Bronchial epithelial cell (primary cell): ENCODE results near the gene USP44. TPM values are rescaled to one million over a fixed set of nuclear protein-coding genes. Genes with fewer than 3 reads are reported as not detected.

Experiments
- DNase-seq: peaks from one replicate; pipeline ENCODE4 v3.0.0-alpha.2; 2010; ENCODE audit warnings: low read depth
- FAIRE-seq: peaks from 2 replicates; lab custom pipeline; 2011; peaks lifted over from hg19 to GRCh38; lab: Jason Lieb, UNC
- H3K27me3 ChIP-seq: 2 replicates; pipeline ENCODE4 v1.5.1; 2011; ENCODE audit warnings: low read length; ENCODE audit not compliant: control insufficient read depth, insufficient read depth
- H3K36me3 ChIP-seq: 2 replicates; pipeline ENCODE4 v1.5.1; 2011; ENCODE audit warnings: low read length; ENCODE audit not compliant: control insufficient read depth, insufficient read depth
- H3K4me3 ChIP-seq: 2 replicates; pipeline ENCODE4 v1.5.1; 2011; ENCODE audit warnings: mild to moderate bottlenecking, low read depth, low read length, control low read depth
- total RNA-seq: library from RNA; depleted of rRNA; stranded (reverse); fragments of >200 nt; gene quantifications from 2 replicates; pipeline ENCODE4 v1.2.1, GENCODE V29; 2014
- TF ChIP-seq, protein P1 (sequence below): IDR thresholded peaks from 2 replicates; pipeline ENCODE4 v1.5.1; 2011; ENCODE audit warnings: mild to moderate bottlenecking, moderate library complexity, low read length, control low read depth, inconsistent platforms; ENCODE audit not compliant: insufficient read depth, severe bottlenecking

The USP44 gene
- total RNA-seq, 1 donor from 2014 or later = 0.26 TPM

DNA sequence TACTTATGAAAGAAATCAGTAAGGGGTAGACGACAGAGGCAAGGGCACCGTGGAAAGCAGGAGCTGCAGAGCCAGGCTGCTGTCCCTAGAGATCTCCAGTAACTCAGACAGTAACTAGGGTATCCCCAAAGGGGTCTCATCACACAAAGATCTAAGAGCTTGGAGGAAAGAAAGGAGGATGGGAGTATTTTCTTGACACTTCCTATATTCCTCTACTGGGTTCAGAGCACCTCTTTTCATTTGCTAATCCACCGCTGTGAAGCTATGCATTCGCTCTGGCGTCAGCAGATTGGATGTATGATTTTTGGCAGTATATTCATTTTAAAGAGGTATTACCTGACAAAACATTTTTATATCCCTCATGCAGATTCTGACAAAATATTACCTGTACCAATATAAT, 12.6 kb downstream of the USP44 start:
- Histone ChIP-seq H3K4me3 (no peak overlapping the region), H3K36me3 (no peaks in the 10 kb centered on the region), H3K27me3 (no peaks in the 10 kb centered on the region)
- no peak for DNase-seq
- TF ChIP-seq, protein P1, sequence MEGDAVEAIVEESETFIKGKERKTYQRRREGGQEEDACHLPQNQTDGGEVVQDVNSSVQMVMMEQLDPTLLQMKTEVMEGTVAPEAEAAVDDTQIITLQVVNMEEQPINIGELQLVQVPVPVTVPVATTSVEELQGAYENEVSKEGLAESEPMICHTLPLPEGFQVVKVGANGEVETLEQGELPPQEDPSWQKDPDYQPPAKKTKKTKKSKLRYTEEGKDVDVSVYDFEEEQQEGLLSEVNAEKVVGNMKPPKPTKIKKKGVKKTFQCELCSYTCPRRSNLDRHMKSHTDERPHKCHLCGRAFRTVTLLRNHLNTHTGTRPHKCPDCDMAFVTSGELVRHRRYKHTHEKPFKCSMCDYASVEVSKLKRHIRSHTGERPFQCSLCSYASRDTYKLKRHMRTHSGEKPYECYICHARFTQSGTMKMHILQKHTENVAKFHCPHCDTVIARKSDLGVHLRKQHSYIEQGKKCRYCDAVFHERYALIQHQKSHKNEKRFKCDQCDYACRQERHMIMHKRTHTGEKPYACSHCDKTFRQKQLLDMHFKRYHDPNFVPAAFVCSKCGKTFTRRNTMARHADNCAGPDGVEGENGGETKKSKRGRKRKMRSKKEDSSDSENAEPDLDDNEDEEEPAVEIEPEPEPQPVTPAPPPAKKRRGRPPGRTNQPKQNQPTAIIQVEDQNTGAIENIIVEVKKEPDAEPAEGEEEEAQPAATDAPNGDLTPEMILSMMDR = no peak
- FAIRE-seq = no peak

DNA sequence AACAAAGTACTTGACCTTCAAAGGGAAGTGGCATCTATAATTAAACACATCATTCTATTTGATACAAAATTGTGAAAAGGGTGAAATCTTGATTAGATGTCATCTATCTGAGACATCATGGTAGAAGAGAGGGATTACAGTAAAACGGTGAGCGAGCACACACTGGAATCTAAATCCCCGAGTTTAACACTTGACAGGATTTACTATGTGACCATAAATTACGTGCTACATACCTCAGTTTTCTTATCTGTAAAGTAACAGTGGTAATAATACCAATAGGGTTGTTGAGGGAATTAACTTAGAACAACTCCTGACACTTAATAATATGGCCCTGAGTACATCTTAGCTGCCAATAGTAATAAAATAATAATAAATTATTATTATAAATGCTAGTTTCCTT, 13.3 kb downstream of the USP44 start:
- no peaks in the 10 kb centered on the region for H3K36me3 ChIP-seq
- DNase-seq = no peak
- no peak overlapping the region for H3K4me3 ChIP-seq
- H3K27me3 ChIP-seq = no peaks in the 10 kb centered on the region
- no peak for FAIRE-seq
- TF ChIP-seq, protein P1 = no peak

DNA sequence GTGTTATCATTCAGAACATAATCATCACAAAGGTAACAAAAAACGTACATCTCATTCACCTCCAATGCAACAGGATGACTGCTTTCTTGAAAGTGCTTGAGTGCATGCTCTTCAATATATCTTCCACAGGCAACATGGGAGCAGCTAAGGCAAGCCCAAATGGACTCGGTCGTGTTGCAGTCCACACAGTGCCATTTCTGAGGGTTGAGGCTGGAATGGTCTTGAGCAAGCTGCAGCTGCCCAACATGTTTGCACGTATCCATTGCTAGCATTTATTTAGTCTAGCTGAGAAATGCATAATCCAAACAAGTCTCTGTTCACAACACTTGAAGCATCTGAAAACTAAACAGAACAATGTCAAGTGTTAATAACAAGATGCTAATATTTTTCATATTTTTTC, 17.3 kb downstream of the USP44 start:
- FAIRE-seq = no peak
- no peak for DNase-seq
- Histone ChIP-seq H3K36me3 (no peaks in the 10 kb centered on the region), H3K27me3 (no peaks in the 10 kb centered on the region), H3K4me3 (no peak overlapping the region)
- TF ChIP-seq, protein P1 = no peak

DNA sequence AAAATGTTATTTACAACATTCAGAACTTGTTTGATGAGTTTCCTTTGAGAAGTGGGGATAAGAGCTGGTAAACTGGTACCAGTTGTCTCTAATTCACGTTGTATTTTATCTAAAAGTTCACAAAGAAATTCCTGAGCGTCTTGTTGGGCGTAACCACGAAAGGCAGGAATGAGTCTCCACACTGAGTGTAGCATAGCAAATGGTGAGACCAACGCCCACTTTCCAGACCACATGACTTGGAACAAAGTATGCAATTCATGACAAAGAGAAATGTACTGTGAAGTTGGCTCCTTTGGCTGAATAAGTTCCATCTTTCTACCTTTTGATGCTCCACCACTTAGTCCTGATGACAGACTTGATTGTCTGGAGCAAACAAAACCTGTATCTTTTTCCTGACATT, 18.4 kb downstream of the USP44 start:
- FAIRE-seq = peak; percentile 52
- Histone ChIP-seq H3K36me3 (no peaks in the 10 kb centered on the region), H3K27me3 (no peaks in the 10 kb centered on the region), H3K4me3 (no peak overlapping the region)
- TF ChIP-seq, protein P1 = no peak
- peak; percentile 58 for DNase-seq

DNA sequence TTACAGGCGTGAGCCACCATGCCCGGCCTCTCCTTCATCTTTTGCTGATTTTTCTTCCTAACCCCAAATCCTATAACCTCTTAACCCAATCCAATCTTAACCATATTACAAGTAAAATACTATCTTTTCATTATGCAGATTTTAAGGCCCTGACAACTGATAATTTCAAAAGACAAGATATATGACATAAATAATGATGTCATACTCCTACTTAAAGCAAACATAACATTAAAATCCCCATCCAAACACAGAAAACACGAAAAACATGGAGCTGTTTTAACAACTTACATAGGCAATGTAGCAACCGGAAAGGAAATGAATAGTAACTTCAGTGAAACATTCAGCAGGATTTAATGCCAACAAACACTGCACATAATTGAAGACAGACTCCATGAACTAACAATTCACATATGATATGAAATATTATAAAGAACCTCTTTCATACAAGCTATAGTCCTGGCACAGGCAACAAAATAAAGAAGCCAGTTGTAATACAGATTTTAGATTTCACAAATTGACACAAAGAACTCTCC, 21.5 kb downstream of the USP44 start:
- H3K4me3 ChIP-seq = no peak overlapping the region
- DNase-seq = no peak
- no peaks in the 10 kb centered on the region for H3K27me3 ChIP-seq
- TF ChIP-seq, protein P1 = no peak
- H3K36me3 ChIP-seq = no peaks in the 10 kb centered on the region
- no peak for FAIRE-seq

DNA sequence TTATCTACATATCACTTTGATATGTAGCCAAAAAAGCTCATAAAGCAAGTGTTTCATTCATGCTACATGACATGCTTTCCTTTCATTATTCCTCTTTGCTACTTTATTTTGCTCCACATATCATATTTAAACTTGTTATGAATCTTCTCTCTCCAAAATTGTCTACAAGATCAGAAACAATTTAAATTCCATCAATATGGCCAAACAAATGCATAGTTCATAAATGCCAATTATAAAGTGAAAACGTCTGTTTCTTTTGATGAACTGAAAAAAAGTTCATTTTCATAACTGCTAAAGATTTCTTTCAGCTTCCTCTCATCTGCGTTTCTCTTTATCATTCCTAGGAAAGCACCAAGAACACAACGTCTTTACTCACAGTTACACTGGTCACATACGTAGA, 22.8 kb downstream of the USP44 start:
- DNase-seq = no peak
- Histone ChIP-seq H3K27me3 (no peaks in the 10 kb centered on the region), H3K36me3 (no peaks in the 10 kb centered on the region), H3K4me3 (no peak overlapping the region)
- TF ChIP-seq, protein P1 = no peak
- no peak for FAIRE-seq
